IPS-18c (cell line): ENCODE data around the gene DCT.

Experiments used
- H3K4me3 ChIP-seq: 2 replicates; pipeline ENCODE4 v1.7.0; 2013; ENCODE audit warnings: low read depth, mild to moderate bottlenecking, low read length, moderate library complexity; ENCODE audit not compliant: insufficient read depth
- H3K9me3 ChIP-seq: one replicate; pipeline ENCODE4 v1.6.1; 2013; ENCODE audit warnings: mild to moderate bottlenecking, low read length, moderate library complexity; ENCODE audit not compliant: control insufficient read depth, insufficient read depth

The DCT gene

GRCh38 chr13:94415500-94416237 is 63.8 kb downstream of the DCT start:
- Histone ChIP-seq H3K4me3 (no peak overlapping the region), H3K9me3 (no peaks in the 10 kb centered on the region)

- H3K9me3 ChIP-seq, result no peaks in the 10 kb centered on the region
Measured at GRCh38 chr13:94414708-94415107, 64.8 kb downstream of the DCT start.

GRCh38 chr13:94414141-94414540 is 65.3 kb downstream of the DCT start:
- Histone ChIP-seq H3K9me3 (no peaks in the 10 kb centered on the region), H3K4me3 (no peak overlapping the region)

More at GRCh38 chr13:94414708-94415107, 64.8 kb downstream of the DCT start:
- no peak overlapping the region for H3K4me3 ChIP-seq

- Histone ChIP-seq H3K9me3 (no peaks in the 10 kb centered on the region), H3K4me3 (no peak overlapping the region)
Measured at GRCh38 chr13:94413598-94413944, 65.9 kb downstream of the DCT start.

GRCh38 chr13:94412870-94413597 is 66.4 kb downstream of the DCT start:
- Histone ChIP-seq H3K4me3 (no peak overlapping the region), H3K9me3 (no peaks in the 10 kb centered on the region)

- Histone ChIP-seq H3K9me3 (no peaks in the 10 kb centered on the region), H3K4me3 (no peak overlapping the region)
Measured at GRCh38 chr13:94411747-94412146, 67.7 kb downstream of the DCT start.

- H3K9me3 ChIP-seq, result no peaks in the 10 kb centered on the region
- H3K4me3 ChIP-seq, result no peak overlapping the region
Measured at GRCh38 chr13:94408314-94409036, 71.0 kb downstream of the DCT start.

GRCh38 chr13:94400874-94401273 is 78.6 kb downstream of the DCT start:
- Histone ChIP-seq H3K9me3 (peaks cover 2% of the 10 kb centered on the region), H3K4me3 (no peak overlapping the region)

- peaks cover 2% of the 10 kb centered on the region for H3K9me3 ChIP-seq
Measured at GRCh38 chr13:94399812-94400211, 79.7 kb downstream of the DCT start.

GRCh38 chr13:94395860-94396259 is 83.6 kb downstream of the DCT start:
- H3K4me3 ChIP-seq, result no peak overlapping the region
- peaks cover 2% of the 10 kb centered on the region for H3K9me3 ChIP-seq

More at GRCh38 chr13:94399812-94400211, 79.7 kb downstream of the DCT start:
- no peak overlapping the region for H3K4me3 ChIP-seq

GRCh38 chr13:94394723-94395122 is 84.8 kb downstream of the DCT start:
- Histone ChIP-seq H3K9me3 (peaks cover 2% of the 10 kb centered on the region), H3K4me3 (no peak overlapping the region)

- Histone ChIP-seq H3K9me3 (no peaks in the 10 kb centered on the region), H3K4me3 (no peak overlapping the region)
Measured at GRCh38 chr13:94390881-94391280, 88.6 kb downstream of the DCT start.

GRCh38 chr13:94389604-94390351 is 89.7 kb downstream of the DCT start:
- Histone ChIP-seq H3K9me3 (no peaks in the 10 kb centered on the region), H3K4me3 (no peak overlapping the region)

GRCh38 chr13:94387047-94387446 is 92.4 kb downstream of the DCT start:
- no peaks in the 10 kb centered on the region for H3K9me3 ChIP-seq

More at GRCh38 chr13:94387047-94387446, 92.4 kb downstream of the DCT start:
- H3K4me3 ChIP-seq, result no peak overlapping the region
